NCI-H146 treated with DMSO at 0.1 percent for 48 hours (cell line): ENCODE measurements around the gene PPP1R16B.

Source experiments
- DNase-seq: peaks from one replicate; lab custom pipeline; 2025; ENCODE audit not compliant: unreplicated experiment; lab: John Stamatoyannopoulos, UW

PPP1R16B gene

GRCh38 chr20:38874460-38875174 lies 69.1 kb downstream of the PPP1R16B start:
- DNase-seq, result no peak

- DNase-seq, result no peak
These were observed 69.9 kb downstream of the PPP1R16B start for GRCh38 chr20:38875175-38875993.

- no peak for DNase-seq
These were observed 72.0 kb downstream of the PPP1R16B start for GRCh38 chr20:38877483-38877882.

- no peak for DNase-seq
These were observed 73.4 kb downstream of the PPP1R16B start for GRCh38 chr20:38878866-38879265.

- no peak for DNase-seq
These were observed 75.6 kb downstream of the PPP1R16B start for GRCh38 chr20:38880952-38881735.

- no peak for DNase-seq
These were observed 76.4 kb downstream of the PPP1R16B start for GRCh38 chr20:38881806-38882440.

- DNase-seq, result no peak
These were observed 77.1 kb downstream of the PPP1R16B start for GRCh38 chr20:38882600-38882999.

GRCh38 chr20:38883081-38883980 lies 77.8 kb downstream of the PPP1R16B start:
- DNase-seq, result peak; percentile 13

- no peak for DNase-seq
These were observed 78.7 kb downstream of the PPP1R16B start for GRCh38 chr20:38883981-38884733.

GRCh38 chr20:38885357-38885756 lies 79.9 kb downstream of the PPP1R16B start:
- no peak for DNase-seq

GRCh38 chr20:38888059-38888831 lies 82.7 kb downstream of the PPP1R16B start:
- no peak for DNase-seq

- DNase-seq, result no peak
These were observed 83.6 kb downstream of the PPP1R16B start for GRCh38 chr20:38889050-38889449.

- DNase-seq, result no peak
These were observed 84.4 kb downstream of the PPP1R16B start for GRCh38 chr20:38889792-38890496.

GRCh38 chr20:38890497-38890818 lies 85.0 kb downstream of the PPP1R16B start:
- no peak for DNase-seq

- DNase-seq, result no peak
These were observed 86.8 kb downstream of the PPP1R16B start for GRCh38 chr20:38892091-38892981.

- no peak for DNase-seq
These were observed 87.6 kb downstream of the PPP1R16B start for GRCh38 chr20:38893056-38893564.

GRCh38 chr20:38893565-38894090 lies 88.1 kb downstream of the PPP1R16B start:
- DNase-seq, result peak; percentile 74
